ENCODE data around the gene SULT1A1.

GRCh38 chr16:28567292-28567691 lies 42.6 kb downstream of the SULT1A1 start:
- TF ChIP-seq CTCF (IDR thresholded peaks at IDR 0.05) (no peak), POLR2AphosphoS5 (IDR thresholded peaks at IDR 0.05; ENCODE audit: low read depth, low read length) (no peak), REST (IDR thresholded peaks at IDR 0.05; ENCODE audit: insufficient read depth in 1 of 2, low read depth in 2 of 2, low read length in 1 of 2) (no peak)

Data from Panc1 (cell line).